Measurements from ENCODE around the gene SLC25A29.

The SLC25A29 gene

DNA sequence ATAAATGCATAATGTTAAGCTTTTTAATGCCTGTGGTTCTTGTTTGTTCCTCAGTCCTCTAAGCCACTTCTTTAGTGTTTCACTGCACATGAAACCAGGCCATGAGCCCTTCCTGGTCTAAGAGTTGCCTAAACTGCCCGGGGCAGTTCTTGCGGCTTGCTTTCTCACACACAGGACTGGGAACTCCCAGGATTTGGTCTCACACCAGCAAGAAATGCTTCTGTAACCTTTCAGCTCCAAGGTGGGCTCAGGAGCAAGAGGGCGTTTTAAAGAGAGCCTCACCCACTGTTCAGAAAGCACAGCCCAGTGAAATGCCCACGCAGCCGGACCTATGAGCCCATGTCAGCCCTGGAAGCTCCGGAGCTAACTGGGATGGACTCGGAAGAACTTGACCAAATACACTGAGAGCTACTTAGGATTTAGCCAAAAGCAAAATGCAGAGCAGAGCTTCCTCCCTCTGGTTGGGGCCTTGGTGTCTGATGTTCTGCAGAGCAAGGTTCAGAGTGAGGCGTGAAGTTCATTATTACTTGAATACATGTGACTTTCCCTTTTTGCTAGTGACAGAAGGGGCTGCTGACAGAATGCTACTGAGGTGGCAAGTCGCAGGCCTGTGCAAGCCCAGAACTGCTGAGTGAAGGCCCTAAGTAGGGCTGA lies 23.4 kb downstream of the SLC25A29 start:
- in situ Hi-C loops (cut with MboI; ENCODE audit: low sequenced_read_pairs), result no loop called here

DNA sequence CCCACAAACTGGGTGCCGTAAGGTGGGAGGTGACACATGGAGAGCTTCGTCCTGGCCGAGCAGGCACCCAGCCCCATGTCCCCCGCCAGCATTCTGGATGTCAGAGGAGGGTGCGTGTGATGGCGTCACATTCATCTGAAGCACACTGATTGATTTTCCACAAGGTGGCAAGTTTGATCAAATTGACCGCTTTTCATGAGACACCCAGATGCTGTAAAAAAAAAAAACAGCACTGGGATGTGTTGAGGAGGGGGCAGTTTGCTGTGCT lies 24.2 kb downstream of the SLC25A29 start:
- in situ Hi-C loops (cut with MboI; ENCODE audit: low sequenced_read_pairs), result no loop called here

GRCh38 chr14:100281286-100282082 lies 24.8 kb downstream of the SLC25A29 start:
- in situ Hi-C loops (cut with MboI; ENCODE audit: low sequenced_read_pairs), result no loop called here

DNA sequence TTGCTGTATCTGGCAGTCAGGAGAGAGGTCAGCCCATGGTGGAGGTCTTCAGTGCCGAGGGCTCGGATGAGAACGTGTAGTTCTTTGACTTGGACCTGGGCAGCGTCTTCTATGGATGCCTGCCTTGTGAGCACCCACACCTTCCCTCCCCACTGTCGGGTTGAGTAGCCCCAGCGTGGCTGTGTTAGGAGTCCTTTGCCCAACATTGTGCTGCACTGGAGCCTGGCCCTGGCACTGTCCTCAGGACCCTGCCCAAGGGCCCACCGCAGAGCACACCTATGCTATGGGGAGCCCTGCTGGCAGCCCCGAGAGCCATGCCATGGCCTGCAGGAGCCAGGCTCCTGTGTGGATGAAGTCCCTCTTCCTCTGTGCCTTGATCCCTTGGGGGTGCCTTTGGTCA lies 26.7 kb downstream of the SLC25A29 start:
- in situ Hi-C loops (cut with MboI; ENCODE audit: low sequenced_read_pairs), result no loop called here

DNA sequence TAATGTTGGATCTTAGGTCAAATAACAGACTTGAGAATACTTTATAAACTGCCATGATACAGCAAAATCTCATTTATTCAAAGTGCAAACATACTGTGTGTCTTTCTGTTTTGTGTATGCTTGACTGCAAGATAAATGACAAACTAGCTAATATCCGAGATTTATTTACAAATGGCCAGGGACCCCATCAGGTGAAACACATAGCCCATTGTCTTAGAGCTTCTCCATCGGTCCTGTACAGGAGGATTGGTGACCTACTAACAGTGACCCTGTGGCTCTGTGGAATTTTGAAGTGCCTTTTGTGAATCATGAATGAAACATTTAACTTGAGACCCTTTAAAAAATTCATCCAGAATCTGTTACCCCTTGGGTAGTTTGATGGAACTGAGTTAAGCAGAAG lies 27.1 kb downstream of the SLC25A29 start:
- in situ Hi-C loops (cut with MboI; ENCODE audit: low sequenced_read_pairs), result no loop called here

GRCh38 chr14:100278702-100279101 lies 27.5 kb downstream of the SLC25A29 start:
- in situ Hi-C loops (cut with MboI; ENCODE audit: low sequenced_read_pairs), result no loop called here

- in situ Hi-C loops (cut with MboI; ENCODE audit: low sequenced_read_pairs), result no loop called here
Measured at GRCh38 chr14:100275214-100275613, 31.0 kb downstream of the SLC25A29 start.

- in situ Hi-C loops (cut with MboI; ENCODE audit: low sequenced_read_pairs), result no loop called here
Measured at GRCh38 chr14:100274250-100274649, 32.0 kb downstream of the SLC25A29 start.

- in situ Hi-C loops (cut with MboI; ENCODE audit: low sequenced_read_pairs), result no loop called here
Measured at GRCh38 chr14:100271247-100271939, 34.9 kb downstream of the SLC25A29 start.

GRCh38 chr14:100268591-100269207 lies 37.5 kb downstream of the SLC25A29 start:
- in situ Hi-C loops (cut with MboI; ENCODE audit: low sequenced_read_pairs), result no loop called here

- in situ Hi-C loops (cut with MboI; ENCODE audit: low sequenced_read_pairs), result no loop called here
Measured at GRCh38 chr14:100267990-100268389, 38.3 kb downstream of the SLC25A29 start.

GRCh38 chr14:100263141-100263540 lies 43.1 kb downstream of the SLC25A29 start:
- in situ Hi-C loops (cut with MboI; ENCODE audit: low sequenced_read_pairs), result no loop called here

GRCh38 chr14:100262545-100262944 lies 43.7 kb downstream of the SLC25A29 start:
- in situ Hi-C loops (cut with MboI; ENCODE audit: low sequenced_read_pairs), result no loop called here

- in situ Hi-C loops (cut with MboI; ENCODE audit: low sequenced_read_pairs), result no loop called here
Measured at GRCh38 chr14:100261621-100262020, 44.6 kb downstream of the SLC25A29 start.

DNA sequence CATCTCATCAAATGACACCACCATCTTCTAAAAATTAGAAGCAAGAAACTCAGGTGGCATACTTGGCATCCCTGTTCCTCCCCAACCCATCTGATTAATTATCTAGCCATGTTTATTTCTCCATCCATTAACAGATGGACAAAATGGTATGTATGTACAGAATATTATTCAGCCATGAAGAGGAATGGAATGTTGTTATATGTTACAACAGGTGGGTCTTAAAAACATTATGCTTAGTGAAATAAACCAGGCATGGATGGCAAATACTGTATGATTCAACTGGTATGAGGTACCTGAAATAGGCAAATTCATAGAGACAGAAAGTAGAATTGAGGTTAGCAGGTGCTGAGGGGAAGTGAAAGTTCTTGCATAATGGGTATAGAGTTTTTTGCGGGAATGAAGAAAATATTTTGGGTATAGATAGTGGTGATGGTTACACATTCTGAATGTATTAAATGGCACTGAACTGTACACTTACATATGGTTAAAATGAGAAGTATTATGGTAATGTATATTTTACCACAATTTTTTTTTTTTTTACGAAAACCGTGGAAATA lies 49.8 kb downstream of the SLC25A29 start:
- in situ Hi-C loops (cut with MboI; ENCODE audit: low sequenced_read_pairs), result no loop called here

DNA sequence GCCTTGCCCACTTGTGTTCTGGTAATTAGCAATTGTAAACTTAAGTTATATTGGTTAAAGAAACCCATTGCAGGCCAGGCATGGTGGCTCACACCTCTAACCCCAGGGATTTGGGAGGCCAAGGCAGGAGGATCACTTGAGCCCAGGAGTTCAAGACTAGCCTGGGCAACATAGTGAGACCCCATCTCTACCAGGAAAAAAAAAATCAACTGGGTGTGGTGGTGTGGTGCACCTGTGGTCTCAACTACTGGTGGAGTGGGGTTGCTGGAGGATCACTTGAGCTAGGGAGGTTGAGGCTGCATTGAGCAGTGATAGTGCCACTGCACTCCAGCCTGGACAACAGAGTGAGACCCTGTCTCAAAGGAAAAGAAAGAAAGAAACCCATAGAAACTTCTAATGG lies 53.6 kb downstream of the SLC25A29 start:
- in situ Hi-C loops (cut with MboI; ENCODE audit: low sequenced_read_pairs), result no loop called here

GRCh38 chr14:100250732-100251465 lies 55.3 kb downstream of the SLC25A29 start:
- in situ Hi-C loops (cut with MboI; ENCODE audit: low sequenced_read_pairs), result no loop called here

GRCh38 chr14:100246809-100247428 lies 59.3 kb downstream of the SLC25A29 start:
- in situ Hi-C loops (cut with MboI; ENCODE audit: low sequenced_read_pairs), result no loop called here

DNA sequence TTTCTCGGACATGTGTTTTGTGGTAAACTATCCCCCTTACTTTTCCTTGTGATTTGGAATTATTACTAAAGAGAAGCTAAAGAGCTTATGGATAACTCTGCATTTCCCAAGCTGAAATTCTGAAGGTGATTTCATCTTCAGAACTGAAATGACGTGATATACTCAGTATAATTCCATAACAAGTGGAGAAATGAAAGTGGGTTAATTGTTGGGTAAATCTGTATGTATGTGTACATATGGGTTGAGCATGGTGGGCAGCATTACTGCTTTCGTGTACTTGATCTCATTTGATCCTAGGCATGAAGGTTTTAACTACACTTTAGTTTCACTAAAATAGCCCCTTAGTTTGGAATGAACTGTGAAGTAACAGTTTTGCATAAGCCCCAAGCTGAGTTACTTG lies 63.2 kb downstream of the SLC25A29 start:
- in situ Hi-C loops (cut with MboI; ENCODE audit: low sequenced_read_pairs), result no loop called here

DNA sequence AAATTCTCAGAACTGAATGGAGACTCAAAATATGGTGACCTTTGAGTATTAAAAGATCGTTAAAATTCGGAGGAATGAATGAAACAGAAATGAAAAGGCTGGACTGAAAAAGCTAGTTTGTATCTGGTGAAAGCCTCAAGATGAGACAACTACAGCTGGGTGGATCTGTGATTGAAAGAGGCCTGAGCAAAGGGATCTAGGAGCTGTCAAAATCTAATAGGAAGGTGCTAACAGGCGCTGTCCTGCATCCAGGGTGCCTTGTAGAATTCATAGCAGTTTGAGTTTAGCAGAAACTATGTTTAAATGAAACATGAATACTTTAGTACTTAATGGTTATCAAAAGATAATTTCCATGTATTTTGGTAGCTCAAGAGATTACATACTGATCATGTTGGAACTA lies 65.0 kb downstream of the SLC25A29 start:
- in situ Hi-C loops (cut with MboI; ENCODE audit: low sequenced_read_pairs), result no loop called here

Data from HL-60/S4 treated with phorbol 12-myristate 13-acetate at 8.2 ng/mL for 4 days and 3 days (cell line).